BE2C (cell line): ENCODE data around the gene LRRC1.

ENCODE experiments used
- DNase-seq: peaks from one replicate; pipeline ENCODE4 v3.0.0-alpha.2; 2020
- H3K27me3 ChIP-seq: fragments of 250-450 bp; sonication (Bioruptor Pico); 2 replicates; pipeline ENCODE4 v1.5.1; 2020; ENCODE audit warnings: mild to moderate bottlenecking
- H3K36me3 ChIP-seq: fragments of 250-450 bp; sonication (Bioruptor Pico); 2 replicates; pipeline ENCODE4 v1.5.1; 2020; ENCODE audit warnings: mild to moderate bottlenecking
- H3K4me1 ChIP-seq: fragments of 250-450 bp; sonication (Bioruptor Pico); 2 replicates; pipeline ENCODE4 v1.5.1; 2020
- H3K4me3 ChIP-seq: 2 replicates; pipeline ENCODE4 v1.5.1; 2011; ENCODE audit warnings: low read depth, low read length
- H3K9me3 ChIP-seq: fragments of 250-450 bp; sonication (Bioruptor Pico); 2 replicates; pipeline ENCODE4 v1.5.1; 2020
- CTCF ChIP-seq: IDR thresholded peaks from 2 replicates; pipeline ENCODE4 v1.5.1; 2012; ENCODE audit warnings: mild to moderate bottlenecking, low read depth, low read length

Gene LRRC1

DNA sequence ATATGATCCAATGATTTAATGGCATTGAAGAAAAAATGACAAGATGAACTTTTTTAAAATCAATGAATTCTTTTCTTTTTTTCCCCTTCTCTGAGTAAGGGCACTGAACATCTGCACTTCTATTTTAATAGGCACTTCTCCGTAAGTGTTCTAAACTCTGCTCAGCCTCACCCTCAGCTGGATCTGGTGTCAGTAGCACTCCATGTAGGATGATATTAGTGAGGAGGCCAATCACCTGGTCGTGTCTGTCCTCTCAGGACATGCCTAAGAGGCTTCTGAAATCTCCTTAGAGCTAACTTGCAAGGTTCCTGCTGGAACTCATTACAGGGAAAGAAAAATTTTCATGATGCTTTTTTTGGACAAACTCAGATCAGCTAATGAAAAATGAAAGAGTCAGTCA lies 167.8 kb downstream of the LRRC1 start:
- DNase-seq, result no peak
- Histone ChIP-seq H3K4me1 (no peaks in the 10 kb centered on the region), H3K27me3 (no peaks in the 10 kb centered on the region), H3K9me3 (no peaks in the 10 kb centered on the region), H3K4me3 (no peak overlapping the region), H3K36me3 (no peaks in the 10 kb centered on the region)
- TF ChIP-seq CTCF, result no peak

- no peak for TF ChIP-seq CTCF
- H3K4me1 ChIP-seq, result no peaks in the 10 kb centered on the region
- DNase-seq, result no peak
Measured at GRCh38 chr6:53967415-53967814, 172.6 kb downstream of the LRRC1 start.

More at GRCh38 chr6:53967415-53967814, 172.6 kb downstream of the LRRC1 start:
- Histone ChIP-seq H3K9me3 (no peaks in the 10 kb centered on the region), H3K36me3 (no peaks in the 10 kb centered on the region), H3K4me3 (no peak overlapping the region), H3K27me3 (no peaks in the 10 kb centered on the region)
